C4-2B (cell line): ENCODE data around the gene PPP1CA.

ENCODE experiments used
- H3K27ac ChIP-seq: fragments of 450-650 bp; 2 replicates; pipeline ENCODE4 v1.5.1; 2017
- ZFX ChIP-seq: fragments of 450-650 bp; IDR thresholded peaks from 2 replicates; pipeline ENCODE4 v1.6.1; 2017
- TF ChIP-seq, protein P1 (sequence below): fragments of 450-650 bp; conservative IDR thresholded peaks from 2 replicates; pipeline ENCODE4 v1.5.1; 2017; ENCODE audit warnings: mild to moderate bottlenecking

Gene PPP1CA

DNA sequence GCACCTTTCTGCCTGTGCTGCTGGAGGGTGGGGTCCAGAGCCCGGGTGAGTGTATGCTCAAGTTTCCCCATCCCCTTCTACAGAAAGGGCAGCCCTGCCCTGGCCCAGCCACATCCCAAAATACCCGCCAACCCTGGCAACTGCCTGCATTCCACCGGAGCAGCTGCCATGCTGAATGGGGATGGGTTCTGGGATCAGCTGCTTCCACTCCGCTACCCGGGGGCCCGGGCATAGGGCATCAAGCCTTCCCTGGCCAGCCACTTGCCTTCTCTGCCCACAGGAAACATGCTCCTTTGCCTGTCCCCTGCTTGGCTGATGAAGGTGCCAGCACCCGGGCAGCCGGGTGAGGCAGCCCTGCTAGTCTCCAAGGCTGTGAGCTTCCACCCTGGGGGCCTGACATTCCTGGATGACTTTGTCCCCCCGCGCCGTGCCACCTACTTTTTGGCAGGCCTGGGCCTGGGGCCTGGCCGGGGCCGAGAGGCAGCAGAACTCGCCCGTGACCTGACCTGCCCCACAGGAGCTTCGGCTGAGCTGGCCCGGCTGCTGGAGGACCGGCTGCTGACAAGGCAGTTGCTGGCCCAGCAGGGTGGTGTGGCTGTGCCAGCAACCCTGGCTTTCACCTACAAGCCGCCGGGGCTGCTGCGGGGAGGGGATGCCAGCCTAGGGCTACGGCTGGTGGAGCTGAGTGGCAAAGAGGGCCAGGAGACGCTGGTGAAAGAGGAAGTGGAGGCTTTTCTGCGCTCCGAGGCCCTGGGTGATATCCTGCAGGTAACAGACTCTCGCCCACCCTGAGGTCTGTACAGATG lies 17.0 kb upstream of the PPP1CA start:
- H3K27ac ChIP-seq: peak overlapping the region; percentile 87

DNA sequence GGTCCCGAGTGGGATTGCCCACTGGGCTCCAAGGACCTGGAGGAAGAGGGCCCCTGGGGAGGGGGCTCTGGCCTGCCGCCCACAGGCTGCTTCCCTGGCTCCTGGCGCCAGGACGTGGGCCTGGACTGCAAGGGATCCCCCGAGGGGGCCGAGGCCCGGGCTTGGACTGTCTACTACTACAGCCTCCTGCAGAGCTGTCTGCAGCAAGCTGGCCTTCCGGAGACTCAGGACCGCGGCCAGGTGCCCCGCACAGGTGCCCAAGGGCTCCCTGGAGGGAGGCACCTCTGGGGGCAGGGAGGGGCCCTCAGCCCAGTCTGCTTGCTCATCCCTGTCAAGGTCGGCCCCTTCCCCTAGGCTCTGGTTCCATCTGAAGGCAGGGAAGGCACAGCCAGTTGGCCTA lies 15.8 kb upstream of the PPP1CA start:
- peak overlapping the region; percentile 87 for H3K27ac ChIP-seq
- TF ChIP-seq, protein P1, sequence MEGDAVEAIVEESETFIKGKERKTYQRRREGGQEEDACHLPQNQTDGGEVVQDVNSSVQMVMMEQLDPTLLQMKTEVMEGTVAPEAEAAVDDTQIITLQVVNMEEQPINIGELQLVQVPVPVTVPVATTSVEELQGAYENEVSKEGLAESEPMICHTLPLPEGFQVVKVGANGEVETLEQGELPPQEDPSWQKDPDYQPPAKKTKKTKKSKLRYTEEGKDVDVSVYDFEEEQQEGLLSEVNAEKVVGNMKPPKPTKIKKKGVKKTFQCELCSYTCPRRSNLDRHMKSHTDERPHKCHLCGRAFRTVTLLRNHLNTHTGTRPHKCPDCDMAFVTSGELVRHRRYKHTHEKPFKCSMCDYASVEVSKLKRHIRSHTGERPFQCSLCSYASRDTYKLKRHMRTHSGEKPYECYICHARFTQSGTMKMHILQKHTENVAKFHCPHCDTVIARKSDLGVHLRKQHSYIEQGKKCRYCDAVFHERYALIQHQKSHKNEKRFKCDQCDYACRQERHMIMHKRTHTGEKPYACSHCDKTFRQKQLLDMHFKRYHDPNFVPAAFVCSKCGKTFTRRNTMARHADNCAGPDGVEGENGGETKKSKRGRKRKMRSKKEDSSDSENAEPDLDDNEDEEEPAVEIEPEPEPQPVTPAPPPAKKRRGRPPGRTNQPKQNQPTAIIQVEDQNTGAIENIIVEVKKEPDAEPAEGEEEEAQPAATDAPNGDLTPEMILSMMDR: no peak
- TF ChIP-seq ZFX: no peak

More for the DNA sequence above, 17.0 kb upstream of the PPP1CA start:
- TF ChIP-seq, protein P1: no peak
- peak; percentile 81; the same call in 1 of the 2 replicates for TF ChIP-seq ZFX

DNA sequence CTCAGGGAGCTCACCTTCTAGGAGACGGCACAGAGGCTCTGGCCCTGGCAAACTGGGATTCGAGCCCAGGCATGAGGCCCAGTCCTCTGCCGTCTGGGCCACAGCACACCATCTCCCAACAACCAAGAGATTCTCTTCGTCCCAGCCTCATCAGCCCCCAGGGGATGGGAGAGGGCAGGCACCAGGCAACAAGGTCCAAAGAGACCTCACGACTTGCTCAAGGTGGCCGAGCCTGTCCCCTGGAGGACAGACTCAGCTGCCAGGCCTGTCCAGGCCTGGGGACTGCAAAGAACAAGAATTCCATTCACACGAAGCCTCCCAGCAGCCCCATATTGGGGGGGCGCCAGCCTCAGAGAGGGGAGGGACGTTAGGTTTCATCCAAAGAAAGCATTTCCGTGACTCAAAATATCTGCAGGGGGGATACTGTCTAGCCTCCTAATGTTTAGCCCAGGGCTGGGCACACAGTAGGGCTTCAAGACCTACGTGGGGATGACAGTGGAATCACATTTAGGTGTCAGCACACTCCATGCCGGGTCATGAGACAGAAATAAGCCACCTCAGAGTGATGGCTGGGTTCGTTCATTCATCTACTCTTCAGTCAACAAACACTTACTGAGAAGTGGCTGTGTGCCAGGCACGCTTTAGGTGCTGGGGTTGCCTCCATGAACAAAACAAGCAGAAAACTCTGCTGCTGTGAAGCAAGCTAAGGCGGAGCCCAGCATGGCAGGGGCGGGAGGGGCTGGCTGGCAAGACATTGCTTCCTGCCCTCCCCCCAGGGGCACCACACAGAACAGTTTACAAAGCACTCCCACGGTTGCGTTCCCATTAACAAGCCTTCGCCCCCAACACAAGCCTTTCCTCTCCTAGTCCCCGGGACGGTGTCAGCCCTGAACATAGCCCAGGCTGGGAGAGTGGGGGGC lies 15.0 kb upstream of the PPP1CA start:
- H3K27ac ChIP-seq: peak overlapping the region; percentile 87
- TF ChIP-seq, protein P1: no peak
- no peak for TF ChIP-seq ZFX

DNA sequence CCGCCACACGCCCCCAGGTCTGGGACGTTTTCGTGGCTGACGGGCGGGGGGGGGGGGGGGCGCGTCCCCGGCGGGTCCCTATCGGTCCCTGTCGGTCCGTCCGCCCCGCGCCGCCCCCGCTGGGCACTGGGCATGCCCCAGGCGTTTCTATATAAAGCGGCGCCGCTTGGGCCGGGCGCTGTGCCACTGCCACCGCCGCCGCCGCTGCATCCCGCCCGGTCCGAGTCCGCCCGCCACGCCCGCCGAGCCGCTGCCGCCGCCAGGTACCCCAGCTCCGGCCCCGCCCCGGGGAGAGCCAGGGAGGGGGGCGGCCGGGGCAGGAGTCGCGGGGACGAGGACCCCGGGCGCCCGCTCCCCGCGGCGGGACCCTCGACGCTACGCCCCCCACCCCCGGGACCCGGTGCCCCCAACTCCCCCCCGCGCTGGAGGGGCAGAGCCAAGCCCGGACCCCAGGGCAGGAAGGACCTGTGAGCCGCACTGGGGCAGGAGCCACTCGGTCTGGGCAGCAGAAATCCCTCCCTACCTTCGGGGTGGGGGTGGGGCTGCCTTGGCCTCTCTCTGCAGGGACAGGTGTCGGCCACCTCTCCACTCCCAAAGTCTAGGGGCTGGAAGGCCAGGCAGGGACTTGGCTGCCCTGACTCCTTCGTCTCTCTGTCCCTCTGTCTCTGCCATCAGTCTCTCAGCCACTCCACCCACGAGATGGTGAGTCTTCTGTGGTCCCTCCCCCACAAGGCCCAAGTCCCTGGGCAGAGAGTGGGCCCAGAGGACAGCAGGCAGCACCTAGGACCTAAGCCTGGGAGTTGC lies 14.0 kb upstream of the PPP1CA start, which contains the start of gene CARNS1:
Gene CARNS1 (plus strand): TSS at position 178 of the 804 bp plus-strand sequence. CDS start 522 bp downstream, at position 700.
- TF ChIP-seq ZFX: no peak
- TF ChIP-seq, protein P1: no peak
- peak within 1 kb of the TSS; percentile 87 for H3K27ac ChIP-seq

DNA sequence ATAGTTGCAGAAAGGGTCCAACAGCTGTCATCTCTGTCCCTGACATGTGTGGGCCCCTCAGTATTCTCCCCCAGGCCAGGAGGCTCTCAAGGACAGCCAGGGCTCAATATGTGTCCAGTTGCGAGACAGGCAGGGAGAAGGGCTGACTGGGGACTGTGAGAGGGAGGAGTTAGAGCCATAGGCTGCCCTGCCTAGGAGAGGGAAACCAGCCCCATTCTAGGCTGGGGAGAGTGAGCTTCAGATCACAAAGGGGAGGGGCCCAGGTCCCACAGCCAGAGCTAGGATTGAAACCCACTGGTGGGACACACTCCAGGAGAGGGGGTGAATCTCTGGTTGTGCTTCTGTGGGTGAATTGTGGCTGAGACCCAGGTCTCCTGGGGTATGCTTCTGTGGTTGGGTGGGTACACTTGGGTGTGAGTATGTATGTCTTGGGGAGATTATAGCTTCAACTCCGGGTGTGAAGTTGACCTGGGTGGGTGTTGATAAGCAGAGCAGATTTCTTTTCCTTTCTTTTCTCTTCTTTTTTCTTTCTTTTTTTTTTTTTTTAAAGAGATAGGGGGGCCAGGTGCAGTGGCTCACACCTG lies 11.7 kb upstream of the PPP1CA start:
- H3K27ac ChIP-seq: no peak overlapping the region
- TF ChIP-seq, protein P1: no peak
- no peak for TF ChIP-seq ZFX

DNA sequence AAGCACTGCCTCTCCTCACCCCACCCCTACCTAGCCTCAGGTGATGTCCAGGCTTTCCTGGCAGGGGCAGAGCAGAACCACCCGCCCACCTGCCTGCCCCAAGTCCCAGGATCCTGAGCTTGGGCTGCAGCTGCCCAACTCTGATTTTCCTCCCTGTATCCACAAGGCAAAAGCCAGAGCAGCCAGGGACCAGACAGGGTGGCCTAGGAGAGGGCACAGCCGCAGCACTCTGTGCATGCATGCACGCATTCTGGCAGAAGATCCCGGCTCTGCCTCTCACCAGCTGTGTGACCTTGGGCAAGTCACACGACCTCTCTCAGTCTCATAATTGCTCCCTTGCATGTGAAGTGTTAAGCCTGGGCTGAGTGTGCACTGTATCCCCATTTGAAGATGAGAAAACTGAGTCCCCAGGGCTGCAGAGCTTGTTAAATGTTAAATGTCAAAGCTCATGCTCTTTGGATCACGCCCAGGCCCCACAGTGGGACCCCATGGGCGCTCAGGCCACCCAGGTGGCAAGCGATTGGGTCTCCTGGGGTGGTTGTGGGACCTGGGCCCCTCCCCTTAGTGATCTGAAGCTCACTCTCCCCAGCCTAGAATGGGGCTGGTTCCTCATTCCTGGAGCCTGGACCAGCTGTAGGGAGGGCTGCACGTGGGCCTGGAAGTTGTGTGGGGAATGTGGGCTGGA lies 11.0 kb upstream of the PPP1CA start:
- TF ChIP-seq, protein P1: no peak
- no peak overlapping the region for H3K27ac ChIP-seq
